Measurements from ENCODE around the gene NBEAL2. TPM values are rescaled to one million over a fixed set of nuclear protein-coding genes. Genes with fewer than 3 reads are reported as not detected.

Gene NBEAL2
- polyA plus RNA-seq, 1 donor from 2014 or later = 3.3 TPM

GRCh38 chr3:46966811-46967210, 12.7 kb upstream of the NBEAL2 start:
- H3F3A ChIP-seq (ENCODE audit: insufficient read depth, low read length, poor library complexity, severe bottlenecking) = no peaks in the 10 kb centered on the region
- H3K27me3 ChIP-seq (ENCODE audit: insufficient read depth, low read depth, low read length) = no peaks in the 10 kb centered on the region
- no peaks in the 10 kb centered on the region for H3K9me2 ChIP-seq (ENCODE audit: insufficient read depth, low read length)
- no peaks in the 10 kb centered on the region for H4K20me1 ChIP-seq (ENCODE audit: insufficient read depth)
- no peak overlapping the region for H3K27ac ChIP-seq (ENCODE audit: low read length)
- TF ChIP-seq POLR2AphosphoS5 (IDR thresholded peaks at IDR 0.05) = no peak
- TF ChIP-seq CTCF (IDR thresholded peaks at IDR 0.05; ENCODE audit: poor library complexity, severe bottlenecking) = no peak
- no peak overlapping the region for H3K4me2 ChIP-seq (ENCODE audit: low read length)
- no peak overlapping the region for H2AFZ ChIP-seq (ENCODE audit: low read depth, low read length)
- peaks cover 63% of the 10 kb centered on the region for H3K79me2 ChIP-seq (replicated peaks; ENCODE audit: insufficient read depth, low read length)
- no peaks in the 10 kb centered on the region for H3K9me3 ChIP-seq (ENCODE audit: low read length)
- H3K9ac ChIP-seq (ENCODE audit: low read length) = no peak overlapping the region
- no peak overlapping the region for H3K4me3 ChIP-seq (ENCODE audit: low read length)
- peaks cover 3% of the 10 kb centered on the region for H3K36me3 ChIP-seq (ENCODE audit: insufficient read depth, low read length)

DNA sequence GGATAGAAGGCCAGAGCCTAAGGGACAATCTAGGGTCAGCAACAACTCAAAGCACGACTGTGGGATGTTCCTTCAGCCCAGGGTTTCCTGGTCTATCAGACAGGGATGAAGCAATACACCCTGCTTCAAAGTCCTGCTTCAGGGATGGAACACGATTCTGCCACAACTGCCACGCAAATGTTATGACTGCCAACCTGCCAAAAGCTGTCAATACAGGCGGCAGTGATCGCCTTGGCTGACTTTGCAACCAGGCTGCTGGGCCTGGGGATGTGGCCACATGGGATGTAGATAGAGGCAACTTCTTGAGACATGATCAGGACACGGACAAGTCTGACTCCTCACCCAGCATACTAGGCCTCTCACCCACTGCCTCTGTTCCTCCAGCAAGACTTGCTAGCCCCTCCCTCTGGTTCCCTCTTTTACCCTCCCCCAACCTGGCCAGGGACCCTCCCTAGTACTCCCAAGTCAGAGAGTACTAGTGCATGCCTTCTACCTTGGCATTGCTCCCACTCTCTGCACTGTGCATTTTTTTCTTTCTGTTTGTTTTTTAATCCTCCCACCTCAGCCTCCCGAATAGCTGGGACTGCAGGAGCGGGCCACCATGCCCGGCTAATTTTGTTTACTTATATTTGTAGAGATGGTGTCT, 10.6 kb upstream of the NBEAL2 start:
- Histone ChIP-seq H3K9me2 (ENCODE audit: insufficient read depth, low read length) (no peaks in the 10 kb centered on the region), H3K9me3 (ENCODE audit: low read length) (no peaks in the 10 kb centered on the region), H3K79me2 (replicated peaks; ENCODE audit: insufficient read depth, low read length) (peaks cover 70% of the 10 kb centered on the region), H4K20me1 (ENCODE audit: insufficient read depth) (no peaks in the 10 kb centered on the region), H3K27me3 (ENCODE audit: insufficient read depth, low read depth, low read length) (no peaks in the 10 kb centered on the region), H2AFZ (ENCODE audit: low read depth, low read length) (no peak overlapping the region), H3K9ac (ENCODE audit: low read length) (no peak overlapping the region), H3K27ac (ENCODE audit: low read length) (no peak overlapping the region), H3K4me2 (ENCODE audit: low read length) (no peak overlapping the region), H3K36me3 (ENCODE audit: insufficient read depth, low read length) (no peaks in the 10 kb centered on the region), H3K4me3 (ENCODE audit: low read length) (no peak overlapping the region), H3F3A (ENCODE audit: insufficient read depth, low read length, poor library complexity, severe bottlenecking) (no peaks in the 10 kb centered on the region)
- no peak for TF ChIP-seq EZH2 (IDR thresholded peaks at IDR 0.05; ENCODE audit: borderline replicate concordance, insufficient read depth, low read length, poor library complexity, severe bottlenecking)
- no peak for TF ChIP-seq RAD21 (conservative IDR thresholded peaks at IDR 0.05)
- no peak for TF ChIP-seq EP300 (conservative IDR thresholded peaks at IDR 0.05; ENCODE audit: poor library complexity, severe bottlenecking)
- TF ChIP-seq POLR2AphosphoS5 (IDR thresholded peaks at IDR 0.05) = no peak
- no peak for TF ChIP-seq CTCF (IDR thresholded peaks at IDR 0.05; ENCODE audit: poor library complexity, severe bottlenecking)
- no peak for TF ChIP-seq SMC3 (conservative IDR thresholded peaks at IDR 0.05; ENCODE audit: poor library complexity)
- TF ChIP-seq TAF1 (IDR thresholded peaks at IDR 0.05; ENCODE audit: low read depth) = no peak
- TF ChIP-seq MXI1 (conservative IDR thresholded peaks at IDR 0.05; ENCODE audit: poor library complexity, severe bottlenecking) = no peak
- TF ChIP-seq, protein P1, sequence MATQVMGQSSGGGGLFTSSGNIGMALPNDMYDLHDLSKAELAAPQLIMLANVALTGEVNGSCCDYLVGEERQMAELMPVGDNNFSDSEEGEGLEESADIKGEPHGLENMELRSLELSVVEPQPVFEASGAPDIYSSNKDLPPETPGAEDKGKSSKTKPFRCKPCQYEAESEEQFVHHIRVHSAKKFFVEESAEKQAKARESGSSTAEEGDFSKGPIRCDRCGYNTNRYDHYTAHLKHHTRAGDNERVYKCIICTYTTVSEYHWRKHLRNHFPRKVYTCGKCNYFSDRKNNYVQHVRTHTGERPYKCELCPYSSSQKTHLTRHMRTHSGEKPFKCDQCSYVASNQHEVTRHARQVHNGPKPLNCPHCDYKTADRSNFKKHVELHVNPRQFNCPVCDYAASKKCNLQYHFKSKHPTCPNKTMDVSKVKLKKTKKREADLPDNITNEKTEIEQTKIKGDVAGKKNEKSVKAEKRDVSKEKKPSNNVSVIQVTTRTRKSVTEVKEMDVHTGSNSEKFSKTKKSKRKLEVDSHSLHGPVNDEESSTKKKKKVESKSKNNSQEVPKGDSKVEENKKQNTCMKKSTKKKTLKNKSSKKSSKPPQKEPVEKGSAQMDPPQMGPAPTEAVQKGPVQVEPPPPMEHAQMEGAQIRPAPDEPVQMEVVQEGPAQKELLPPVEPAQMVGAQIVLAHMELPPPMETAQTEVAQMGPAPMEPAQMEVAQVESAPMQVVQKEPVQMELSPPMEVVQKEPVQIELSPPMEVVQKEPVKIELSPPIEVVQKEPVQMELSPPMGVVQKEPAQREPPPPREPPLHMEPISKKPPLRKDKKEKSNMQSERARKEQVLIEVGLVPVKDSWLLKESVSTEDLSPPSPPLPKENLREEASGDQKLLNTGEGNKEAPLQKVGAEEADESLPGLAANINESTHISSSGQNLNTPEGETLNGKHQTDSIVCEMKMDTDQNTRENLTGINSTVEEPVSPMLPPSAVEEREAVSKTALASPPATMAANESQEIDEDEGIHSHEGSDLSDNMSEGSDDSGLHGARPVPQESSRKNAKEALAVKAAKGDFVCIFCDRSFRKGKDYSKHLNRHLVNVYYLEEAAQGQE (IDR thresholded peaks at IDR 0.05; ENCODE audit: borderline replicate concordance) = no peak

Data from neural cell (in vitro differentiated cells).